ENCODE measurements around the gene GPC6.

GRCh38 chr13:94209117-94209516 is 982.5 kb downstream of the GPC6 start:
- TF ChIP-seq POLR2AphosphoS5 (IDR thresholded peaks at IDR 0.05; ENCODE audit: low read depth, low read length) (no peak), POLR2A (IDR thresholded peaks at IDR 0.05; ENCODE audit: low read depth, low read length) (no peak)
